CD8-positive, alpha-beta memory T cell (primary cell): ENCODE measurements around the gene TMEM130. TPM values are rescaled to one million over a fixed set of nuclear protein-coding genes. Genes with fewer than 3 reads are reported as not detected.

ENCODE experiments used
- CTCF ChIA-PET: fragments of 350-600 bp; sonication (Branson Sonifier 250); formaldehyde crosslinking; loops from one replicate; lab custom pipeline; 2021; ENCODE audit warnings: antibody characterized with exemption; lab: Charles Lee
- POLR2A ChIA-PET: fragments of 350-600 bp; sonication (Branson Sonifier 250); formaldehyde crosslinking; loops from one replicate; lab custom pipeline; 2021; ENCODE audit warnings: antibody characterized with exemption; lab: Charles Lee
- DNase-seq, 5 donors: peaks; one replicate each; pipeline versions ENCODE4 v3.0.0 to v3.0.0-alpha.2; 2020 to 2022; ENCODE audit warnings: mixed read lengths in 1 of 5
- H3K27ac ChIP-seq: one replicate; pipeline ENCODE4 v1.7.0; 2013; ENCODE audit warnings: low read depth, mild to moderate bottlenecking, low read length, moderate library complexity
- H3K27me3 ChIP-seq: 2 replicates; pipeline ENCODE4 v1.7.0; 2013; ENCODE audit warnings: low read length, mild to moderate bottlenecking; ENCODE audit not compliant: insufficient read depth, poor library complexity, severe bottlenecking
- H3K36me3 ChIP-seq: 2 replicates; pipeline ENCODE4 v1.7.0; 2013; ENCODE audit warnings: mild to moderate bottlenecking, low read length, moderate library complexity; ENCODE audit not compliant: insufficient read depth
- H3K4me1 ChIP-seq: 2 replicates; pipeline ENCODE4 v1.7.0; 2013; ENCODE audit warnings: mild to moderate bottlenecking, low read length, moderate library complexity; ENCODE audit not compliant: insufficient read depth
- H3K4me3 ChIP-seq: 2 replicates; pipeline ENCODE4 v1.7.0; 2013; ENCODE audit warnings: mild to moderate bottlenecking, low read length
- H3K9me3 ChIP-seq: 2 replicates; pipeline ENCODE4 v1.7.0; 2013; ENCODE audit warnings: mild to moderate bottlenecking, low read length
- H3K27ac Mint-ChIP-seq, 8 donors: one replicate each; pipeline ENCODE4 v1.8.0; 2020 to 2021; ENCODE audit warnings: mixed read lengths in 8 of 8, mild to moderate bottlenecking in 6 of 8, inconsistent platforms in 3 of 8, moderate library complexity in 3 of 8
- H3K27me3 Mint-ChIP-seq, 2 donors: one replicate each; pipeline ENCODE4 v1.8.0; 2020 to 2021; ENCODE audit warnings: mixed read lengths in 2 of 2, mild to moderate bottlenecking in 1 of 2, moderate library complexity in 1 of 2
- H3K36me3 Mint-ChIP-seq, 3 donors: one replicate each; pipeline ENCODE4 v1.8.0; 2020 to 2021; ENCODE audit warnings: mixed read lengths in 3 of 3, inconsistent platforms in 1 of 3, mild to moderate bottlenecking in 1 of 3
- H3K4me1 Mint-ChIP-seq, 3 donors: one replicate each; pipeline ENCODE4 v1.8.0; 2020 to 2021; ENCODE audit warnings: mixed read lengths in 3 of 3, inconsistent platforms in 1 of 3, mild to moderate bottlenecking in 1 of 3
- H3K4me3 Mint-ChIP-seq, 7 donors: one replicate each; pipeline ENCODE4 v1.8.0; 2020 to 2021; ENCODE audit warnings: mixed read lengths in 7 of 7, mild to moderate bottlenecking in 6 of 7, moderate library complexity in 4 of 7, inconsistent platforms in 2 of 7
- H3K9me3 Mint-ChIP-seq, 5 donors: one replicate each; pipeline ENCODE4 v1.8.0; 2020 to 2022; ENCODE audit warnings: mixed read lengths in 5 of 5, mild to moderate bottlenecking in 3 of 5, moderate library complexity in 2 of 5, inconsistent platforms in 1 of 5
- polyA plus RNA-seq: library from polyadenylated mRNA; unstranded; fragments of 300-500 nt; fragmentation: Illumina TruSeq; gene quantifications from one replicate; pipeline ENCODE4 v1.2.3, GENCODE V29; 2021
- total RNA-seq, 2 experiments: library from RNA; stranded (reverse); gene quantifications; one replicate each; pipeline ENCODE4 v1.2.3, GENCODE V29; 2021

TMEM130 gene
- not detected for total RNA-seq
- not detected for polyA plus RNA-seq

GRCh38 chr7:98869597-98870120 lies at the start of gene TMEM130:
TMEM130 (minus strand) TSS chr7:98870014; CDS start chr7:98869861, 153 bp downstream.
- peak in 2 of 5 donors; percentile 14 to 37 for DNase-seq
- ChIA-PET CTCF (interaction anchor here (1.4 kb wide), 1 partner anchor 9 kb away, joined by 3 read pairs; the partner anchor contains the start of gene TRRAP), POLR2A (no interaction called here)
- Histone ChIP-seq H3K27ac (no peak within 1 kb of the TSS), H3K27me3 (peaks cover 11% of the 10 kb centered on the region), H3K36me3 (no peaks in the 10 kb centered on the region), H3K4me1 (peaks cover 7% of the 10 kb centered on the region), H3K9me3 (no peaks in the 10 kb centered on the region), H3K4me3 (no peak within 1 kb of the TSS)
- peak within 1 kb of the TSS; percentile 58 to 83 (median 70) for H3K4me3 Mint-ChIP-seq
- H3K27me3 Mint-ChIP-seq = peaks cover 12 to 19% of the 10 kb centered on the region in 2 donors
- no peaks in the 10 kb centered on the region for H3K36me3 Mint-ChIP-seq
- H3K9me3 Mint-ChIP-seq = no peaks in the 10 kb centered on the region
- H3K27ac Mint-ChIP-seq = no peak within 1 kb of the TSS
- peaks cover 0 to 13% (median 1%) of the 10 kb centered on the region in 3 donors for H3K4me1 Mint-ChIP-seq

DNA sequence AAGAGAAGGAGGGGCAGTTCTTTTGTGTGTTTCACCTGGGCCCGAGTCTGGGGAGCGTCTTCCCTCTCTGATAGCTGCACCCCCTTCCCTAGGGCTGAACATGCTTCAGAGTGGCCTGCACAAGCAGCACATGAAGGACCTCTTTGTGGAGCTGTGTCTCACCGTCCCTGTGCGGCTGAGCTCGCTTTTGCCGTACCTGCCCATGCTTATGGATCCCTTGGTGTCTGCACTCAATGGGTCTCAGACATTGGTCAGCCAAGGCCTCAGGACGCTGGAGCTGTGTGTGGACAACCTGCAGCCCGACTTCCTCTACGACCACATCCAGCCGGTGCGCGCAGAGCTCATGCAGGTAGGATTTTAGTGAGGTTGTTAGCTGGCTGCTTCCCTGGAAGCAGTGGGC lies 47.5 kb upstream of the TMEM130 start:
- Mint-ChIP-seq H3K27me3 (no peaks in the 10 kb centered on the region), H3K4me1 (no peaks in the 10 kb centered on the region), H3K27ac (peak overlapping the region in 2 of 8 donors; percentile 33 to 66), H3K4me3 (no peak overlapping the region), H3K9me3 (no peaks in the 10 kb centered on the region), H3K36me3 (peaks cover 5 to 87% (median 16%) of the 10 kb centered on the region in 3 donors)
- POLR2A ChIA-PET = no interaction called here
- peaks cover 43% of the 10 kb centered on the region for H3K36me3 ChIP-seq
- H3K4me3 ChIP-seq = no peak overlapping the region
- no peak for DNase-seq
- H3K4me1 ChIP-seq = no peaks in the 10 kb centered on the region
- no peaks in the 10 kb centered on the region for H3K9me3 ChIP-seq
- H3K27ac ChIP-seq = no peak overlapping the region
- no peaks in the 10 kb centered on the region for H3K27me3 ChIP-seq
- CTCF ChIA-PET = no interaction called here

- CTCF ChIA-PET = no interaction called here
- POLR2A ChIA-PET = no interaction called here
- H3K36me3 ChIP-seq = peaks cover 43% of the 10 kb centered on the region
These were observed 43.8 kb upstream of the TMEM130 start for GRCh38 chr7:98913612-98914011.

GRCh38 chr7:98913026-98913425 lies 43.2 kb upstream of the TMEM130 start:
- no peaks in the 10 kb centered on the region for H3K9me3 Mint-ChIP-seq
- no peak overlapping the region for H3K27ac ChIP-seq
- H3K4me1 Mint-ChIP-seq = no peaks in the 10 kb centered on the region
- no peaks in the 10 kb centered on the region for H3K27me3 ChIP-seq
- no peak overlapping the region for H3K4me3 ChIP-seq
- peak overlapping the region in 1 of 8 donors; percentile 3 for H3K27ac Mint-ChIP-seq
- peaks cover 12 to 91% (median 27%) of the 10 kb centered on the region in 3 donors for H3K36me3 Mint-ChIP-seq
- peaks cover 48% of the 10 kb centered on the region for H3K36me3 ChIP-seq
- no peaks in the 10 kb centered on the region for H3K9me3 ChIP-seq
- no peaks in the 10 kb centered on the region for H3K4me1 ChIP-seq
- no peak for DNase-seq
- CTCF ChIA-PET = no interaction called here
- POLR2A ChIA-PET = no interaction called here
- no peak overlapping the region for H3K4me3 Mint-ChIP-seq
- no peaks in the 10 kb centered on the region for H3K27me3 Mint-ChIP-seq

More at GRCh38 chr7:98913612-98914011, 43.8 kb upstream of the TMEM130 start:
- no peak overlapping the region for H3K4me3 ChIP-seq
- no peaks in the 10 kb centered on the region for H3K4me1 ChIP-seq
- Mint-ChIP-seq H3K4me3 (no peak overlapping the region), H3K36me3 (peaks cover 12 to 91% (median 27%) of the 10 kb centered on the region in 3 donors), H3K27ac (peak overlapping the region in 1 of 8 donors; percentile 6), H3K4me1 (no peaks in the 10 kb centered on the region), H3K9me3 (no peaks in the 10 kb centered on the region), H3K27me3 (no peaks in the 10 kb centered on the region)
- H3K27ac ChIP-seq = no peak overlapping the region
- H3K9me3 ChIP-seq = no peaks in the 10 kb centered on the region
- H3K27me3 ChIP-seq = no peaks in the 10 kb centered on the region
- DNase-seq = no peak

GRCh38 chr7:98911916-98912315 lies 42.1 kb upstream of the TMEM130 start:
- Histone ChIP-seq H3K9me3 (no peaks in the 10 kb centered on the region), H3K27me3 (no peaks in the 10 kb centered on the region), H3K4me3 (no peak overlapping the region), H3K36me3 (peaks cover 39% of the 10 kb centered on the region), H3K4me1 (no peaks in the 10 kb centered on the region), H3K27ac (no peak overlapping the region)
- CTCF ChIA-PET = no interaction called here
- Mint-ChIP-seq H3K4me1 (no peaks in the 10 kb centered on the region), H3K4me3 (no peak overlapping the region), H3K27me3 (no peaks in the 10 kb centered on the region), H3K27ac (peak overlapping the region in 1 of 8 donors; percentile 1), H3K9me3 (no peaks in the 10 kb centered on the region), H3K36me3 (peaks cover 12 to 89% (median 28%) of the 10 kb centered on the region in 3 donors)
- no peak for DNase-seq
- POLR2A ChIA-PET = no interaction called here

- Mint-ChIP-seq H3K27me3 (no peaks in the 10 kb centered on the region), H3K27ac (no peak overlapping the region), H3K4me3 (no peak overlapping the region), H3K4me1 (no peaks in the 10 kb centered on the region), H3K9me3 (no peaks in the 10 kb centered on the region), H3K36me3 (peaks cover 17 to 87% (median 33%) of the 10 kb centered on the region in 3 donors)
- Histone ChIP-seq H3K9me3 (no peaks in the 10 kb centered on the region), H3K36me3 (peaks cover 38% of the 10 kb centered on the region), H3K4me1 (no peaks in the 10 kb centered on the region), H3K27me3 (no peaks in the 10 kb centered on the region), H3K4me3 (no peak overlapping the region), H3K27ac (no peak overlapping the region)
- ChIA-PET POLR2A (no interaction called here), CTCF (no interaction called here)
- DNase-seq = no peak
These were observed 40.6 kb upstream of the TMEM130 start for GRCh38 chr7:98910427-98910826.

GRCh38 chr7:98909487-98909886 lies 39.7 kb upstream of the TMEM130 start:
- no peak overlapping the region for H3K4me3 Mint-ChIP-seq
- Histone ChIP-seq H3K4me3 (no peak overlapping the region), H3K27me3 (no peaks in the 10 kb centered on the region), H3K4me1 (no peaks in the 10 kb centered on the region), H3K27ac (no peak overlapping the region), H3K9me3 (no peaks in the 10 kb centered on the region), H3K36me3 (peaks cover 47% of the 10 kb centered on the region)
- H3K27ac Mint-ChIP-seq = no peak overlapping the region
- ChIA-PET POLR2A (interaction anchor here (0.6 kb wide), 1 partner anchor 21 kb away, joined by 3 read pairs; no protein-coding TSS in a partner anchor), CTCF (no interaction called here)
- no peaks in the 10 kb centered on the region for H3K9me3 Mint-ChIP-seq
- H3K4me1 Mint-ChIP-seq = no peaks in the 10 kb centered on the region
- DNase-seq = no peak
- no peaks in the 10 kb centered on the region for H3K27me3 Mint-ChIP-seq
- H3K36me3 Mint-ChIP-seq = peaks cover 17 to 92% (median 38%) of the 10 kb centered on the region in 3 donors

DNA sequence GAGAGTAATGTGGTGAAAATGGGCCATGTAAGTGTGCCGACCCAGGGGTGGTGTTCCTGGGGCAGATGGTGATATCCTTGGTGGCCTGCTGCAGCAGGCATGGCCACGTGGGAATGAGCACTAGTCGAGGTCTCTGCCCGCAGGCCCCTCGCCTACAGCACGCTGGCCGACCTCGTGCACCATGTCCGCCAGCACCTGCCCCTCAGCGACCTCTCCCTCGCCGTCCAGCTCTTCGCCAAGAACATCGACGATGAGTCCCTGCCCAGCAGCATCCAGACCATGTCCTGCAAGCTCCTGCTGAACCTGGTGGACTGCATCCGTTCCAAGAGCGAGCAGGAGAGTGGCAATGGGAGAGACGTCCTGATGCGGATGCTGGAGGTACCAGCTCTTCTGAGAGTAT lies 38.8 kb upstream of the TMEM130 start:
- CTCF ChIA-PET = interaction anchor here (1.3 kb wide), 1 partner anchor 29 kb away, joined by 5 read pairs; no protein-coding TSS in a partner anchor
- POLR2A ChIA-PET = no interaction called here
- no peaks in the 10 kb centered on the region for H3K4me1 ChIP-seq
- DNase-seq = no peak
- no peak overlapping the region for H3K27ac ChIP-seq
- no peak overlapping the region for H3K4me3 Mint-ChIP-seq
- peak overlapping the region in 1 of 8 donors; percentile 14 for H3K27ac Mint-ChIP-seq
- H3K4me1 Mint-ChIP-seq = peaks cover 0 to under 1% (median 0%) of the 10 kb centered on the region in 3 donors
- H3K9me3 Mint-ChIP-seq = no peaks in the 10 kb centered on the region
- no peak overlapping the region for H3K4me3 ChIP-seq
- H3K36me3 ChIP-seq = peaks cover 52% of the 10 kb centered on the region
- H3K36me3 Mint-ChIP-seq = peaks cover 18 to 90% (median 40%) of the 10 kb centered on the region in 3 donors
- no peaks in the 10 kb centered on the region for H3K27me3 Mint-ChIP-seq
- no peaks in the 10 kb centered on the region for H3K27me3 ChIP-seq
- no peaks in the 10 kb centered on the region for H3K9me3 ChIP-seq
